CD14-positive monocyte (primary cell): ENCODE data around the gene TP53TG5. TPM values are rescaled to one million over a fixed set of nuclear protein-coding genes. Genes with fewer than 3 reads are reported as not detected.

ENCODE experiments used
- DNase-seq, 3 donors: peaks; one replicate each; pipeline ENCODE4 v3.0.0-alpha.2; 2011 to 2022
- H2AFZ ChIP-seq: 2 replicates; pipeline ENCODE4 v1.6.0; 2012; ENCODE audit warnings: mild to moderate bottlenecking, low read depth, low read length, inconsistent platforms; ENCODE audit not compliant: insufficient read depth, poor library complexity, severe bottlenecking
- H3K27ac ChIP-seq, 2 donors: 1 replicate in 1 of 2; 2 replicates in 1 of 2; pipeline ENCODE4 v1.5.1; 2012 to 2013; ENCODE audit warnings: low read length in 2 of 2, control low read depth in 1 of 2, inconsistent platforms in 1 of 2, low read depth in 1 of 2, mild to moderate bottlenecking in 1 of 2
- H3K27me3 ChIP-seq, 2 donors: one replicate each; pipeline versions ENCODE4 v1.6.0 to v1.6.1; 2011 to 2013; ENCODE audit warnings: low read length in 2 of 2; ENCODE audit not compliant: control insufficient read depth in 2 of 2, insufficient read depth in 2 of 2
- H3K36me3 ChIP-seq, 2 donors: replicated peaks in 1 of 2; 1 replicate in 1 of 2; 2 replicates in 1 of 2; pipeline versions ENCODE4 v1.5.1 to v1.6.1; 2012 to 2013; ENCODE audit warnings: low read length in 2 of 2, control low read depth in 1 of 2, inconsistent platforms in 1 of 2, mild to moderate bottlenecking in 1 of 2; ENCODE audit not compliant: insufficient read depth in 2 of 2, control insufficient read depth in 1 of 2
- H3K4me1 ChIP-seq, 2 donors: 1 replicate in 1 of 2; 2 replicates in 1 of 2; pipeline versions ENCODE4 v1.5.1 to v1.6.1; 2012 to 2013; ENCODE audit warnings: low read length in 2 of 2, control low read depth in 1 of 2, inconsistent platforms in 1 of 2, mild to moderate bottlenecking in 1 of 2, moderate library complexity in 1 of 2; ENCODE audit not compliant: insufficient read depth in 2 of 2, control insufficient read depth in 1 of 2
- H3K4me2 ChIP-seq: replicated peaks from 2 replicates; pipeline ENCODE3; 2012; ENCODE audit warnings: low read length, moderate library complexity, mild to moderate bottlenecking; ENCODE audit not compliant: poor library complexity, severe bottlenecking; ENCODE audit errors: extremely low read depth
- H3K4me3 ChIP-seq, 3 experiments: fragments of 200-600 bp in 1 of 3; sonication (generic) in 1 of 3; replicated peaks in 1 of 3; 1 replicate in 2 of 3; 2 replicates in 1 of 3; pipeline ENCODE4 v1.5.1; 2011 to 2013; ENCODE audit warnings: low read length in 3 of 3, mild to moderate bottlenecking in 3 of 3, control low read depth in 2 of 3, low read depth in 2 of 3, inconsistent platforms in 1 of 3, moderate library complexity in 1 of 3
- H3K79me2 ChIP-seq: 2 replicates; pipeline ENCODE4 v1.6.0; 2012; ENCODE audit warnings: mild to moderate bottlenecking, control low read depth, inconsistent platforms, low read length, moderate library complexity; ENCODE audit not compliant: insufficient read depth
- H3K9ac ChIP-seq: 2 replicates; pipeline ENCODE4 v1.6.0; 2017; ENCODE audit warnings: low read length, mild to moderate bottlenecking; ENCODE audit not compliant: insufficient read depth, poor library complexity, severe bottlenecking
- H3K9me3 ChIP-seq, 2 donors: replicated peaks in 1 of 2; 1 replicate in 1 of 2; 2 replicates in 1 of 2; pipeline versions ENCODE4 v1.5.1 to v1.6.1; 2012 to 2013; ENCODE audit warnings: low read length in 2 of 2, control low read depth in 1 of 2; ENCODE audit not compliant: control insufficient read depth in 1 of 2, insufficient read depth in 1 of 2
- H4K20me1 ChIP-seq: 2 replicates; pipeline ENCODE4 v1.6.0; 2012; ENCODE audit warnings: mild to moderate bottlenecking, low read length, control low read depth, moderate library complexity; ENCODE audit not compliant: insufficient read depth
- H3K27ac Mint-ChIP-seq, 7 donors: one replicate each; pipeline ENCODE4 v1.8.0; 2020; ENCODE audit warnings: mild to moderate bottlenecking in 7 of 7, mixed read lengths in 7 of 7, moderate library complexity in 6 of 7, inconsistent platforms in 2 of 7
- H3K27me3 Mint-ChIP-seq, 3 donors: one replicate each; pipeline ENCODE4 v1.8.0; 2021 to 2022; ENCODE audit warnings: low read depth in 3 of 3, mild to moderate bottlenecking in 3 of 3, mixed read lengths in 3 of 3, moderate library complexity in 3 of 3, inconsistent platforms in 1 of 3
- H3K36me3 Mint-ChIP-seq, 2 donors: one replicate each; pipeline ENCODE4 v1.8.0; 2020; ENCODE audit warnings: mixed read lengths in 2 of 2, inconsistent platforms in 1 of 2, mild to moderate bottlenecking in 1 of 2
- H3K4me1 Mint-ChIP-seq: one replicate; pipeline ENCODE4 v1.8.0; 2020; ENCODE audit warnings: mild to moderate bottlenecking, mixed read lengths
- H3K4me3 Mint-ChIP-seq, 2 donors: one replicate each; pipeline ENCODE4 v1.8.0; 2020; ENCODE audit warnings: mild to moderate bottlenecking in 2 of 2, mixed read lengths in 2 of 2, moderate library complexity in 1 of 2
- H3K9me3 Mint-ChIP-seq, 7 donors: one replicate each; pipeline ENCODE4 v1.8.0; 2020 to 2022; ENCODE audit warnings: mixed read lengths in 7 of 7, mild to moderate bottlenecking in 6 of 7, moderate library complexity in 6 of 7, inconsistent platforms in 2 of 7
- whole genome bisulfite sequencing: methylation state at CpG from one replicate; pipeline ENCODE4 v1.1.5; 2013; ENCODE audit warnings: missing lambda C conversion rate; ENCODE audit not compliant: insufficient coverage; 5-methylcytosine and 5-hydroxymethylcytosine counted together
- intact Hi-C, 2 donors: fragments of 100-400 bp; cut with micrococcal nuclease; formaldehyde crosslinking; loops; one replicate each; pipeline versions ENCODE4 v1.15.0 to v1.15.1; 2023
- polyA plus RNA-seq, 3 donors: library from polyadenylated mRNA; depleted of rRNA in 1 of 3; unstranded in 2 of 3; stranded (reverse) in 1 of 3; fragments of 300-500 nt in 2 of 3; fragments of >200 nt in 1 of 3; fragmentation: Illumina TruSeq in 2 of 3; gene quantifications; 1 replicate in 2 of 3; 2 replicates in 1 of 3; pipeline ENCODE4 v1.2.3, GENCODE V29; 2012 to 2021
- TF ChIP-seq, protein P1 (sequence below): fragments of 200-600 bp; IDR thresholded peaks from one replicate; pipeline ENCODE4 v1.8.0; 2022; ENCODE audit warnings: antibody characterized with exemption, mild to moderate bottlenecking

TP53TG5 gene
- polyA plus RNA-seq, 3 donors, result 0.11 TPM; not detected in 2

- Mint-ChIP-seq H3K36me3 (peaks cover 32 to 33% of the 10 kb centered on the region in 2 donors), H3K4me3 (peak overlapping the region; percentile 95 to 99), H3K4me1 (peaks cover 62% of the 10 kb centered on the region), H3K27ac (peak overlapping the region; percentile 99 to 100 (median 100)), H3K9me3 (peaks cover 0 to 3% (median 0%) of the 10 kb centered on the region in 7 donors), H3K27me3 (peaks cover 0 to 2% (median 0%) of the 10 kb centered on the region in 3 donors)
- peaks cover 54 to 69% of the 10 kb centered on the region in 2 donors for H3K4me1 ChIP-seq
- peaks cover 49% of the 10 kb centered on the region for H4K20me1 ChIP-seq
- H3K9me3 ChIP-seq, result no peaks in the 10 kb centered on the region
- H3K36me3 ChIP-seq, result peaks cover 23 to 30% of the 10 kb centered on the region in 2 donors
- 24% methylated on average over 15 of the region's 23 CpGs for WGBS
- peaks cover 20% of the 10 kb centered on the region for H3K79me2 ChIP-seq
- no peaks in the 10 kb centered on the region for H3K27me3 ChIP-seq
- TF ChIP-seq, protein P1, sequence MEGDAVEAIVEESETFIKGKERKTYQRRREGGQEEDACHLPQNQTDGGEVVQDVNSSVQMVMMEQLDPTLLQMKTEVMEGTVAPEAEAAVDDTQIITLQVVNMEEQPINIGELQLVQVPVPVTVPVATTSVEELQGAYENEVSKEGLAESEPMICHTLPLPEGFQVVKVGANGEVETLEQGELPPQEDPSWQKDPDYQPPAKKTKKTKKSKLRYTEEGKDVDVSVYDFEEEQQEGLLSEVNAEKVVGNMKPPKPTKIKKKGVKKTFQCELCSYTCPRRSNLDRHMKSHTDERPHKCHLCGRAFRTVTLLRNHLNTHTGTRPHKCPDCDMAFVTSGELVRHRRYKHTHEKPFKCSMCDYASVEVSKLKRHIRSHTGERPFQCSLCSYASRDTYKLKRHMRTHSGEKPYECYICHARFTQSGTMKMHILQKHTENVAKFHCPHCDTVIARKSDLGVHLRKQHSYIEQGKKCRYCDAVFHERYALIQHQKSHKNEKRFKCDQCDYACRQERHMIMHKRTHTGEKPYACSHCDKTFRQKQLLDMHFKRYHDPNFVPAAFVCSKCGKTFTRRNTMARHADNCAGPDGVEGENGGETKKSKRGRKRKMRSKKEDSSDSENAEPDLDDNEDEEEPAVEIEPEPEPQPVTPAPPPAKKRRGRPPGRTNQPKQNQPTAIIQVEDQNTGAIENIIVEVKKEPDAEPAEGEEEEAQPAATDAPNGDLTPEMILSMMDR, result no peak
- H3K4me2 ChIP-seq, result peak overlapping the region; percentile 98
- intact Hi-C loops, result loop anchor here in 1 of 2 donors (5.0 kb wide), 1 partner anchor 42 kb away; no protein-coding TSS in a partner anchor
- DNase-seq, result no peak
- H2AFZ ChIP-seq, result peak overlapping the region; percentile 70
- peak overlapping the region; percentile 89 to 98 for H3K27ac ChIP-seq
- peak overlapping the region; percentile 77 for H3K9ac ChIP-seq
- H3K4me3 ChIP-seq, result peak overlapping the region; percentile 66 to 91 (median 77)
These were observed 14.3 kb downstream of the TP53TG5 start for GRCh38 chr20:45363611-45364492.

DNA sequence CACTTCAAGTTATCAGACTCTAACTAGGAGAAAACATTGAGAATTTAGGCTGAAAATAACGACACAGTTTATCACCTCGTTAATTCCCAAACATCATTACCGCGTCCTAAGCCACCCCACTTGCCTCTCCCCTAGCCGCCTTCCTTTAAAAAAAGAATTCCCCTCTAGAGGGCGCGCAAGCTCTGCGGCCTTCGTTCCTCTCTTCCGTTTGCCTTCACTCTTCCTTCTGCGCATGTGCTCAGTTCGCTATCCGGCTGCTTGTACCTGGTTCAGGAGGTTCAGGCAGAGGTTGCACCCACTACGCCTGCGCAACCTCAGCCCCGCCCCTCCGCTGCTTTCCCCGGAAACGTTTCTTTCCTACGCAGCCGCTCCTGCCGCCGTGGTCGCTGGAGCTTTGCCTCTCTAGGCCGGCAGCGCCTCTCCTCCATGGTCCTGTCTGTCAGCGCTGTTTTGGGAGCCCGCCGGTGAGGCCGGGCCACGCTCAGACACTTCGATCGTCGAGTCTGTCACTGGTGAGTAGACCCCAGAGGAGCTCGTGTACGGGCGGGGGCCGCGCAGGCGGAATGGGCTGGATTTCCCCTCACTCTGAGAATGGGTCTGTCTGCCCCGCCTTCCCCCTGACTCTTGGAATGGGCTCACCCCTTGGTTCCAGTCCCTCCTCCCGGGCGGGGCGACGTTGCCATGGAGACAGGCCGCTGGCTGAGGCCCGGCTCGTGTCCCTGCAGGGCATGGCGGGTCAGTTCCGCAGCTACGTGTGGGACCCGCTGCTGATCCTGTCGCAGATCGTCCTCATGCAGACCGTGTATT is 15.1 kb downstream of the TP53TG5 start, which contains the start of gene SYS1:
TSS of gene SYS1 (plus strand) at position 353 of the 807 bp plus-strand sequence. CDS start at position 729, 376 bp downstream.
- Histone ChIP-seq H3K27ac (peak within 1 kb of the TSS; percentile 89 to 98), H4K20me1 (peaks cover 42% of the 10 kb centered on the region), H3K4me3 (peak within 1 kb of the TSS; percentile 66 to 91 (median 77)), H3K9ac (peak within 1 kb of the TSS; percentile 77), H3K9me3 (no peaks in the 10 kb centered on the region), H3K79me2 (peaks cover 20% of the 10 kb centered on the region), H3K4me1 (peaks cover 54 to 68% of the 10 kb centered on the region in 2 donors), H3K36me3 (peaks cover 23 to 30% of the 10 kb centered on the region in 2 donors), H2AFZ (peak within 1 kb of the TSS; percentile 70), H3K4me2 (peak within 1 kb of the TSS; percentile 98), H3K27me3 (no peaks in the 10 kb centered on the region)
- Mint-ChIP-seq H3K27me3 (peaks cover 0 to 2% (median 0%) of the 10 kb centered on the region in 3 donors), H3K4me3 (peak within 1 kb of the TSS; percentile 95 to 99), H3K9me3 (peaks cover 0 to 3% (median 0%) of the 10 kb centered on the region in 7 donors), H3K36me3 (peaks cover 27 to 29% of the 10 kb centered on the region in 2 donors), H3K4me1 (peaks cover 62% of the 10 kb centered on the region), H3K27ac (peak within 1 kb of the TSS; percentile 99 to 100 (median 100))
- WGBS, result under 1% methylated on average over 55 of the region's 55 CpGs
- peak; percentile 98 for DNase-seq
- intact Hi-C loops, result loop anchor here in 1 of 2 donors (5.0 kb wide), 1 partner anchor 41 kb away; no protein-coding TSS in a partner anchor
- TF ChIP-seq, protein P1, result peak; percentile 86
